H9 (cell line): ENCODE measurements around the gene PRSS16. TPM values are rescaled to one million over a fixed set of nuclear protein-coding genes. Genes with fewer than 3 reads are reported as not detected.

ENCODE experiments used
- DNase-seq: peaks from one replicate; pipeline ENCODE4 v3.0.0-alpha.2; 2017
- H2AFZ ChIP-seq: one replicate; pipeline ENCODE4 v1.6.1; 2013; ENCODE audit warnings: mild to moderate bottlenecking, low read length, control low read depth, moderate library complexity
- H2AK5ac ChIP-seq: 2 replicates; pipeline ENCODE4 v1.6.1; 2013; ENCODE audit warnings: low read length, control low read depth, mixed read lengths; ENCODE audit not compliant: insufficient read length
- H2BK120ac ChIP-seq: one replicate; pipeline ENCODE4 v1.6.1; 2013; ENCODE audit warnings: low read depth, mild to moderate bottlenecking, low read length, control low read depth, inconsistent platforms; ENCODE audit not compliant: poor library complexity, severe bottlenecking
- H2BK12ac ChIP-seq: 2 replicates; pipeline ENCODE4 v1.6.1; 2013; ENCODE audit warnings: low read length, control low read depth, mixed read lengths, low read depth; ENCODE audit not compliant: insufficient read length
- H2BK15ac ChIP-seq: 2 replicates; pipeline ENCODE4 v1.6.1; 2013; ENCODE audit warnings: low read depth, low read length, control low read depth
- H2BK20ac ChIP-seq: one replicate; pipeline ENCODE4 v1.6.1; 2013; ENCODE audit warnings: low read depth, mild to moderate bottlenecking, low read length, control low read depth, inconsistent platforms; ENCODE audit not compliant: poor library complexity, severe bottlenecking
- H2BK5ac ChIP-seq: 2 replicates; pipeline ENCODE4 v1.6.1; 2013; ENCODE audit warnings: low read length, control low read depth, mixed read lengths; ENCODE audit not compliant: insufficient read length
- H3K14ac ChIP-seq: 2 replicates; pipeline ENCODE4 v1.6.1; 2013; ENCODE audit warnings: low read length, control low read depth; ENCODE audit not compliant: insufficient read depth
- H3K18ac ChIP-seq: 2 replicates; pipeline ENCODE4 v1.6.1; 2013; ENCODE audit warnings: low read depth, mild to moderate bottlenecking, mixed read lengths, low read length, control low read depth; ENCODE audit not compliant: insufficient read length
- H3K23ac ChIP-seq: 2 replicates; pipeline ENCODE4 v1.6.1; 2013; ENCODE audit warnings: low read length, control low read depth, mixed read lengths, low read depth; ENCODE audit not compliant: insufficient read length
- H3K23me2 ChIP-seq: 2 replicates; pipeline ENCODE4 v1.6.1; 2013; ENCODE audit warnings: low read depth, mild to moderate bottlenecking, mixed read lengths, low read length, control low read depth; ENCODE audit not compliant: insufficient read length, poor library complexity, severe bottlenecking
- H3K27ac ChIP-seq: 2 replicates; pipeline ENCODE4 v1.5.1; 2013; ENCODE audit warnings: low read length, control low read depth, mixed read lengths, low read depth; ENCODE audit not compliant: insufficient read length
- H3K27me3 ChIP-seq: 2 replicates; pipeline ENCODE4 v1.6.1; 2013; ENCODE audit warnings: low read length, control low read depth, inconsistent platforms; ENCODE audit not compliant: insufficient read depth
- H3K4ac ChIP-seq: 2 replicates; pipeline ENCODE4 v1.6.1; 2013; ENCODE audit warnings: low read depth, mild to moderate bottlenecking, control low read depth, inconsistent platforms, low read length, moderate library complexity
- H3K4me1 ChIP-seq: 2 replicates; pipeline ENCODE4 v1.6.1; 2013; ENCODE audit warnings: low read length, control low read depth, inconsistent platforms; ENCODE audit not compliant: insufficient read depth
- H3K4me2 ChIP-seq: 2 replicates; pipeline ENCODE4 v1.6.1; 2013; ENCODE audit warnings: low read length, control low read depth, mixed read lengths; ENCODE audit not compliant: insufficient read length, insufficient read depth
- H3K56ac ChIP-seq: 2 replicates; pipeline ENCODE4 v1.6.1; 2013; ENCODE audit warnings: low read depth, mild to moderate bottlenecking, mixed read lengths, low read length, control low read depth; ENCODE audit not compliant: insufficient read length
- H3K79me1 ChIP-seq: 2 replicates; pipeline ENCODE4 v1.6.1; 2013; ENCODE audit warnings: low read depth, mild to moderate bottlenecking, moderate library complexity, low read length, control low read depth, inconsistent platforms; ENCODE audit not compliant: insufficient read depth, poor library complexity, severe bottlenecking
- H3K79me2 ChIP-seq: 2 replicates; pipeline ENCODE4 v1.6.1; 2013; ENCODE audit warnings: low read length, control low read depth, inconsistent platforms; ENCODE audit not compliant: insufficient read depth
- H3K9ac ChIP-seq: 2 replicates; pipeline ENCODE4 v1.6.1; 2013; ENCODE audit warnings: low read length, control low read depth, mixed read lengths; ENCODE audit not compliant: insufficient read length; ENCODE audit errors: extremely low read depth
- H3K9me3 ChIP-seq: one replicate; pipeline ENCODE4 v1.6.1; 2013; ENCODE audit warnings: low read depth, low read length, inconsistent platforms; ENCODE audit not compliant: control insufficient read depth
- H3T11ph ChIP-seq: one replicate; pipeline ENCODE4 v1.6.1; 2013; ENCODE audit warnings: mild to moderate bottlenecking, low read length, control low read depth, inconsistent platforms
- H4K20me1 ChIP-seq: one replicate; pipeline ENCODE4 v1.6.1; 2013; ENCODE audit not compliant: control insufficient read depth, insufficient read length, insufficient read depth
- H4K5ac ChIP-seq: 2 replicates; pipeline ENCODE4 v1.6.1; 2013; ENCODE audit warnings: low read depth, mild to moderate bottlenecking, mixed read lengths, low read length, control low read depth; ENCODE audit not compliant: insufficient read length
- H4K8ac ChIP-seq: replicated peaks from 2 replicates; pipeline ENCODE4 v1.6.1; 2013; ENCODE audit warnings: low read length, control low read depth, mixed read lengths, low read depth; ENCODE audit not compliant: insufficient read length
- H4K91ac ChIP-seq: 2 replicates; pipeline ENCODE4 v1.6.1; 2013; ENCODE audit warnings: low read depth, mild to moderate bottlenecking, moderate library complexity, mixed read lengths, low read length, control low read depth; ENCODE audit not compliant: insufficient read length
- H3K27ac Mint-ChIP-seq, 3 experiments: 2 replicates in 2 of 3; 3 replicates in 1 of 3; pipeline ENCODE4 v1.8.0; 2020 to 2021; ENCODE audit warnings: mixed read lengths in 3 of 3, mild to moderate bottlenecking in 1 of 3, moderate library complexity in 1 of 3
- H3K27me3 Mint-ChIP-seq: 2 replicates; pipeline ENCODE4 v1.8.0; 2021; ENCODE audit warnings: low read depth, mild to moderate bottlenecking, moderate library complexity, mixed read lengths
- H3K36me3 Mint-ChIP-seq, 3 experiments: 2 replicates in 2 of 3; 3 replicates in 1 of 3; pipeline ENCODE4 v1.8.0; 2020 to 2021; ENCODE audit warnings: low read depth in 3 of 3, mixed read lengths in 3 of 3; ENCODE audit not compliant: insufficient read depth in 1 of 3
- H3K4me1 Mint-ChIP-seq, 2 experiments: 2 replicates each; pipeline ENCODE4 v1.8.0; 2020; ENCODE audit warnings: mixed read lengths in 2 of 2
- H3K4me3 Mint-ChIP-seq, 2 experiments: 2 replicates in 1 of 2; 3 replicates in 1 of 2; pipeline ENCODE4 v1.8.0; 2020 to 2021; ENCODE audit warnings: mild to moderate bottlenecking in 2 of 2, mixed read lengths in 2 of 2, moderate library complexity in 1 of 2
- H3K9me3 Mint-ChIP-seq, 2 experiments: 2 replicates in 1 of 2; 3 replicates in 1 of 2; pipeline ENCODE4 v1.8.0; 2020; ENCODE audit warnings: mild to moderate bottlenecking in 2 of 2, mixed read lengths in 2 of 2, moderate library complexity in 1 of 2
- CTCF ChIP-seq: fragments of 200-600 bp; sonication (generic); conservative IDR thresholded peaks from 3 replicates; pipeline ENCODE4 v1.8.0; 2021; ENCODE audit warnings: antibody characterized with exemption, mild to moderate bottlenecking
- WGBS: extraction: QIAGEN DNeasy Blood & Tissue Kit; methylation state at CpG from one replicate; pipeline ENCODE4 v1.1.7; 2013; ENCODE audit warnings: missing lambda C conversion rate, low lambda C conversion rate, mixed read lengths; ENCODE audit not compliant: insufficient read length; ENCODE audit errors: extremely low coverage; 5-methylcytosine and 5-hydroxymethylcytosine counted together
- total RNA-seq: library from RNA; stranded (reverse); gene quantifications from 2 replicates; pipeline ENCODE4 v1.2.1, GENCODE V29; 2021

Gene PRSS16
- total RNA-seq, 1 experiment from 2014 or later = 14.8 TPM

DNA sequence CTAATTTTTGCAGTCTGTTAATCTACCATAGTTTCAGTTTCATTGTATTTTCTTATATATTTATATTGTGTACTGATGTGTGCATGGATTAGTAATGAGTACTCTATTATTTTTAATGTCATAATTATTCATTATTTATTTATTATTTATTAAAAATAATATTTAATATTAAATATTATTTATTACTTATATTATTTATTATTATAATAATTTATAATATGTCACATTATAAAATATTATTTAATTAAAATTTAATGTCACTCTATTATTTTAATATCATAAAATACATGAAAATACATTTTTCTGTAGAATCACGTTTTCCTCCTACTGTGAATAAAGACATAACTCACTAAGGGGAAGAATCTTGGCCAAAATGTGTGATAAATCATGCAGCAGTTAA lies 34.1 kb downstream of the PRSS16 start:
- Histone ChIP-seq H3K23ac (no peak overlapping the region), H2BK15ac (no peak overlapping the region), H3K4me1 (no peaks in the 10 kb centered on the region), H3K23me2 (peaks cover 6% of the 10 kb centered on the region), H4K5ac (no peak overlapping the region), H2BK12ac (no peak overlapping the region), H3K79me1 (no peaks in the 10 kb centered on the region), H2BK20ac (no peak overlapping the region), H2AK5ac (no peak overlapping the region), H3K79me2 (no peaks in the 10 kb centered on the region), H3K56ac (no peak overlapping the region), H3K18ac (no peak overlapping the region), H4K8ac (no peak overlapping the region), H4K20me1 (no peaks in the 10 kb centered on the region), H3K27me3 (peaks cover 2% of the 10 kb centered on the region; the same call in 1 of the 2 replicates), H3T11ph (no peak overlapping the region), H3K9ac (no peak overlapping the region), H3K9me3 (no peaks in the 10 kb centered on the region), H4K91ac (no peak overlapping the region), H2AFZ (no peak overlapping the region), H3K27ac (no peak overlapping the region), H2BK5ac (no peak overlapping the region), H3K14ac (no peak overlapping the region), H3K4ac (no peak overlapping the region), H3K4me2 (peak overlapping the region; percentile 89), H2BK120ac (no peak overlapping the region)
- Mint-ChIP-seq H3K27me3 (peaks cover 30% of the 10 kb centered on the region), H3K27ac (no peak overlapping the region), H3K4me1 (peaks cover 0 to 3% of the 10 kb centered on the region in 2 experiments; a peak in 2 of 4 replicates), H3K9me3 (peaks cover 0 to 6% of the 10 kb centered on the region in 2 experiments; a peak in 1 of 5 replicates), H3K4me3 (peak overlapping the region; percentile 92 to 93), H3K36me3 (no peaks in the 10 kb centered on the region)
- no CpG with 5 or more reads among the region's 1 CpG for WGBS
- no peak for TF ChIP-seq CTCF
- DNase-seq = no peak
